Upper lobe of left lung (tissue), 6 donors: ENCODE results near the gene TFAP2C. TPM values are rescaled to one million over a fixed set of nuclear protein-coding genes. Genes with fewer than 3 reads are reported as not detected.

Experiments used
- ATAC-seq, 2 donors: fragments of 200-7000 bp; cut with Tn5 transposase; one replicate each; pipeline ENCODE4 v1.9.1; 2022; ENCODE audit warnings: mild to moderate bottlenecking in 2 of 2, moderate library complexity in 2 of 2; ENCODE audit not compliant: low FRiP score in 2 of 2
- DNase-seq, 2 donors: peaks; one replicate each; pipeline ENCODE4 v3.0.0-alpha.2; 2019 to 2020
- H3K27ac ChIP-seq, 4 donors: fragments of 200-600 bp; sonication (generic); one replicate each; pipeline ENCODE4 v1.5.1; 2016 to 2019
- H3K27me3 ChIP-seq, 4 donors: fragments of 200-600 bp; sonication (generic); one replicate each; pipeline ENCODE4 v1.5.1; 2017 to 2019
- H3K36me3 ChIP-seq, 4 donors: fragments of 200-600 bp; sonication (generic); one replicate each; pipeline ENCODE4 v1.5.1; 2016 to 2019
- H3K4me1 ChIP-seq, 4 donors: fragments of 200-600 bp; sonication (generic); one replicate each; pipeline ENCODE4 v1.5.1; 2018 to 2019
- H3K4me3 ChIP-seq, 4 donors: fragments of 200-600 bp; sonication (generic); one replicate each; pipeline ENCODE4 v1.5.1; 2017 to 2019; ENCODE audit warnings: mild to moderate bottlenecking in 2 of 4, moderate library complexity in 1 of 4
- H3K9me3 ChIP-seq, 4 donors: fragments of 200-600 bp; sonication (generic); one replicate each; pipeline ENCODE4 v1.5.1; 2018 to 2019
- EP300 ChIP-seq, 4 donors: sonication (generic); formaldehyde crosslinking; IDR thresholded peaks; one replicate each; pipeline ENCODE4 v1.5.1; 2017; ENCODE audit warnings: antibody characterized with exemption in 4 of 4, control low read depth in 2 of 4
- POLR2A ChIP-seq, 4 donors: fragments of 450-650 bp; IDR thresholded peaks; one replicate each; pipeline ENCODE4 v1.5.1; 2016 to 2017; ENCODE audit warnings: antibody characterized with exemption in 4 of 4, mild to moderate bottlenecking in 2 of 4
- POLR2AphosphoS5 ChIP-seq, 2 donors: sonication (generic); formaldehyde crosslinking; IDR thresholded peaks; one replicate each; pipeline ENCODE4 v1.5.1; 2017; ENCODE audit warnings: antibody characterized with exemption in 2 of 2
- WGBS, 2 donors: methylation state at CpG; one replicate each; pipeline ENCODE4 v1.1.5; 2017 to 2018; 5-methylcytosine and 5-hydroxymethylcytosine counted together
- small RNA-seq, 4 donors: library from RNA; depleted of rRNA; stranded (forward); fragments of <200 nt; gene quantifications; one replicate each; pipeline ENCODE3, GENCODE V24; 2016
- total RNA-seq, 6 donors: library from RNA; depleted of rRNA in 4 of 6; stranded (reverse); fragments of >200 nt in 4 of 6; gene quantifications; one replicate each; pipeline versions ENCODE4 v1.1.0 to v1.2.1, GENCODE V29; 2016 to 2021
- TF ChIP-seq, protein P1 (sequence below), 6 experiments: fragments of 450-650 bp in 4 of 6; fragments of 200-600 bp in 2 of 6; sonication (generic) in 2 of 6; IDR thresholded peaks; one replicate each; pipeline ENCODE4 v1.5.1; 2016 to 2019; ENCODE audit warnings: antibody characterized with exemption in 6 of 6
- donor health status: DM: no; HTN: no; CAD: no; lungs with moderate emphysema.
- donor health status: DM: no; HTN: yes; CAD: no; lungs with severe emphysema.

Gene TFAP2C
- total RNA-seq, 6 donors from 2014 or later, result 3.0 to 9.4 (median 5.4) TPM

GRCh38 chr20:56687061-56687460, 58.0 kb downstream of the TFAP2C start:
- DNase-seq, result no peak
- Histone ChIP-seq H3K9me3 (no peaks in the 10 kb centered on the region), H3K4me1 (no peaks in the 10 kb centered on the region), H3K4me3 (no peak overlapping the region), H3K27ac (no peak overlapping the region), H3K27me3 (no peaks in the 10 kb centered on the region), H3K36me3 (no peaks in the 10 kb centered on the region)
- TF ChIP-seq POLR2AphosphoS5 (IDR thresholded peaks at IDR 0.05) (no peak), EP300 (IDR thresholded peaks at IDR 0.05) (no peak)
- TF ChIP-seq, protein P1, sequence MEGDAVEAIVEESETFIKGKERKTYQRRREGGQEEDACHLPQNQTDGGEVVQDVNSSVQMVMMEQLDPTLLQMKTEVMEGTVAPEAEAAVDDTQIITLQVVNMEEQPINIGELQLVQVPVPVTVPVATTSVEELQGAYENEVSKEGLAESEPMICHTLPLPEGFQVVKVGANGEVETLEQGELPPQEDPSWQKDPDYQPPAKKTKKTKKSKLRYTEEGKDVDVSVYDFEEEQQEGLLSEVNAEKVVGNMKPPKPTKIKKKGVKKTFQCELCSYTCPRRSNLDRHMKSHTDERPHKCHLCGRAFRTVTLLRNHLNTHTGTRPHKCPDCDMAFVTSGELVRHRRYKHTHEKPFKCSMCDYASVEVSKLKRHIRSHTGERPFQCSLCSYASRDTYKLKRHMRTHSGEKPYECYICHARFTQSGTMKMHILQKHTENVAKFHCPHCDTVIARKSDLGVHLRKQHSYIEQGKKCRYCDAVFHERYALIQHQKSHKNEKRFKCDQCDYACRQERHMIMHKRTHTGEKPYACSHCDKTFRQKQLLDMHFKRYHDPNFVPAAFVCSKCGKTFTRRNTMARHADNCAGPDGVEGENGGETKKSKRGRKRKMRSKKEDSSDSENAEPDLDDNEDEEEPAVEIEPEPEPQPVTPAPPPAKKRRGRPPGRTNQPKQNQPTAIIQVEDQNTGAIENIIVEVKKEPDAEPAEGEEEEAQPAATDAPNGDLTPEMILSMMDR (IDR thresholded peaks at IDR 0.05), result no peak
- ATAC-seq, result no peak
- 90 to 96% methylated on average over 7 of the region's 7 CpGs for WGBS, 2 donors

DNA sequence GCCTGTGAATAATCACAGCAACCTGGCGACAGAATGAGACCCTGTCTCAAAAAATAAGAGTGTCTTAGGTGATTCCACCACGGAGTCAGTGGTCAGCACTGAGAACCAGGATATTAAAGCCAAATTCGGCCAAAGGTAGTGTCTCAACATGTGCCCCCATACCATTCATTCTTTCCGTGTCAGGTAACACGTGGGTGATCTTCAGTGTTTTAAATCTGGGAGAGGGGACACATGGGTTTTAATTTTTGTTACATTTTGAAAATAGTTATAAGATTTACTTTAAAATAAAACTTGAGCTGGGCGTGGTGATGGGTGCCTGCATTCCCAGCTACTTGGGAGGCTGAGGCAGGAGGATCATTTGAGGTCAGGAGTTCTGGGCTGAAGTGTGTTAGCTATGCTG, 59.0 kb downstream of the TFAP2C start:
- Histone ChIP-seq H3K27me3 (no peaks in the 10 kb centered on the region), H3K9me3 (no peaks in the 10 kb centered on the region), H3K27ac (no peak overlapping the region), H3K4me3 (no peak overlapping the region), H3K36me3 (no peaks in the 10 kb centered on the region), H3K4me1 (no peaks in the 10 kb centered on the region)
- DNase-seq (no peak), ATAC-seq (no peak)
- WGBS, 2 donors, result 79 to 83% methylated on average over 6 of the region's 6 CpGs
- TF ChIP-seq POLR2A (IDR thresholded peaks at IDR 0.05) (no peak), EP300 (IDR thresholded peaks at IDR 0.05) (no peak), POLR2AphosphoS5 (IDR thresholded peaks at IDR 0.05) (no peak)
- TF ChIP-seq, protein P1 (IDR thresholded peaks at IDR 0.05), result no peak

Small RNA genes lying within 50 kb of the gene (small RNA-seq; reads per million reads assigned to genes)
- gene RN7SL170P (0 to 0.06 (median 0) reads per million in 4 donors), gene RNU6-1146P (0 reads per million in 4 donors)

Other genes starting within 250 kb of the TFAP2C start
- gene AURKA, start 237.1 kb upstream of the TFAP2C start, total RNA-seq, result 1 to 10 TPM in 4 of 6 donors, under 1 TPM in 1, not detected in 1; 0.44 to 3.9 (median 3.3) TPM
- gene CSTF1, start 236.7 kb upstream of the TFAP2C start, total RNA-seq, result 10 to 100 TPM in 5 of 6 donors, 1 to 10 TPM in 1; 3.3 to 30.5 (median 22.5) TPM
- 10 to 100 TPM; 13.4 to 31.4 (median 19.5) TPM for gene CASS4, start 217.0 kb upstream of the TFAP2C start, total RNA-seq
- 10 to 100 TPM; 35.6 to 87.8 (median 63.5) TPM for gene RTF2, start 160.7 kb upstream of the TFAP2C start, total RNA-seq
- gene FAM209A, start 104.6 kb upstream of the TFAP2C start, total RNA-seq, result 1 to 10 TPM in 2 of 6 donors, under 1 TPM in 2, not detected in 2; 0.47 to 5.2 (median 1.1) TPM
- under 1 TPM in 2 of 6 donors, not detected in 4; 0.64 to 0.89 TPM for gene FAM209B, start 96.1 kb upstream of the TFAP2C start, total RNA-seq